Fibroblast of skin of back (primary cell): ENCODE data around the gene CACNG5.
A peak's percentile ranks its signal among the peaks of the same experiment; 100 is the strongest.
"Not testable (repeated sequence)": the region's sequence is repeated elsewhere in the genome, so short reads cannot be mapped to it uniquely, and the experiment has no call there.

Source experiments
- DNase-seq: peaks from one replicate; pipeline ENCODE4 v3.0.0-alpha.2; 2013

The CACNG5 gene

DNA sequence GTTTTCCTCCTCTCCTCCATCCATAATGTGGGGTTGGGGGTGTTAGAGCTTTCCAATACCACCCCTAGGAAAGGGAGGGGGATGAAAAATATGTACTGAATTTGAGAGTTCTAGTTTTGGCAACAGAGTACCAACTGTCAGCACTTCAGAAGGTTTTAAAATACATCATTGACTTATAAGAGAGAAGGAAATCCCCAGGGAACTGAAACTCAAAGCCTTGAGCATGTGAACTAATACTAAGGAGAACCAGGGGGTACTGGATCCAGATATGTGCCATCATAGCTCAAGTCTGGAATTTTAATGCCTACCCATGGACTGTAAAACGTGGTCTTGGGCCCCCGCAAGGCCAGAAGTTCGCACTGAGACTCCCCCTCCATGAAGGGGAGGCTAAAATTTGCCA lies 15.8 kb downstream of the CACNG5 start:
- no peak for DNase-seq

GRCh38 chr17:66855204-66855603 lies 20.3 kb downstream of the CACNG5 start:
- DNase-seq = no peak

DNA sequence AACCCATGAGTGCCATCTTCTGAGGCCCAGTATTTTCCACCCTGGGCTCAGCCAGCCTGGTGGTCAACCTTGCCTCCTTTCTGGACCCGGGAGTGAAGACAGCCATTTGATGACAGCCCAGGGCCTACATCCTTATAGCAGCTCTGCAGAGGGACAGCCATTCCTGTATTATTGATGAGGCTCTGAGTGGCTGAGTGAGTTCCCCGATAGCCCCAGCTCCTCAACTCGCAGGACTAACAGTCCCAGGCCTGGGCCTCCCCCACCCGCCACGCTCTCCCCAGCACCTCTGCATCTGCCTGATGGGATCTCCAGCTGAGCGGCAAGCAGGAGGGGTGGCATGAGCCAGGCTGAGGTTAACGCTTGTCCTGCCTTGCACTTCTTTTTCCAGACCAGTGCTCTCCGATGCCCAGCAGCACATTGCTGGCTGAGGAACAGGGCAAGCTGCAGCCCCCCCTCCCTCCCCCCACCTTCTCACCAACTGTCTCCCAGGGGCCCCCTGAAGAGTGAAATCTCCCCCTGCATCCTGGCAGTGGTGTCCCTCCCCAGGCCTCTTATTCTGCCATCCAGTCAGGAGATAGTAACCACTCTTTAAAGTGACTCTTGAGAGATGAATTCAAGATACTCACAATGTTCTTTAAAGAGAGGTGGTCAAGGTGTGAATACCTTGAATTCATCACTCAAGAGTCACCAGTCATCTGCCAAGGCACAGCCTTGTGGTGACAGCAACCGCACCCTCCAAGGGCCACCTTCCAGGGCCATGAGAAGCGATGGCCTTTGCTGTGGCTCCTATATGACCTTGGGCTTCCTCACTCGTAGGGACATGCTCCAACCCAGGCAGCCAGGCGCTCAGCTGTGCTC lies 23.5 kb downstream of the CACNG5 start:
- no peak for DNase-seq

- DNase-seq = no peak
These were observed 24.4 kb downstream of the CACNG5 start for GRCh38 chr17:66859353-66859752.

DNA sequence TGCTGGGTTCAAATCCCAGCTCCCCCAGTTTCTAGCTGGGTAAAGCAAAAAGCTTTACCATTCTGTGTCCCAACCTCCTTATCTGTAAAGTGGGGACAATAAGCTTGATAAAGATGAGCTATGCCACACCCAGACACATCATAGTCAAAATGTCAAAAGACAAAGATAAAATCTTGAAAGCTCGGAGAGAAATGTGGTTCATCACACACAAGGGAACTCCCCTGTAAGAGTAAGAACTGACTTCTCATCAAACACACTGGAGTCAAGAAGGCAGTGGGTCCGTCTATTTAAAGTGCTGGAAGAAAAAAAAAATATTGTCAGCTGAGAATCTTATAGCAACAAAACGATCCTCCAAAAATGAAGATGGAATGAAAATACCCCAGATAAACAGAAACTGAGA lies 25.3 kb downstream of the CACNG5 start:
- DNase-seq = no peak

- no peak for DNase-seq
These were observed 28.9 kb downstream of the CACNG5 start for GRCh38 chr17:66863820-66864219.

- DNase-seq = no peak
These were observed 30.2 kb downstream of the CACNG5 start for GRCh38 chr17:66865151-66865550.

- no peak for DNase-seq
These were observed 39.0 kb downstream of the CACNG5 start for GRCh38 chr17:66873962-66874361.

DNA sequence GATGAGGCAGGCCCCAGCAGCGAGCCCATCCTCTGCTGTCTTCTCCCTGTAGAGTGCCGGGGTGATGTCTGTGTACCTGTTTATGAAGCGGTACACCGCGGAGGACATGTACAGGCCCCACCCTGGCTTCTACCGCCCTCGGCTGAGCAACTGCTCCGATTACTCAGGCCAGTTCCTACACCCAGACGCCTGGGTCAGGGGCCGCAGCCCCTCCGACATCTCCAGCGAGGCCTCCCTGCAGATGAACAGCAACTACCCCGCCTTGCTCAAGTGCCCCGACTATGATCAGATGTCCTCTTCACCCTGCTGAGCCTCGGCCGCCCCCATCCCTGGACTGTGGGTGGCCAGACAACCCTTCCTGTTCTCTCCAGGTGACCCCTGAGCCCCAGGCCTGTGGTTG lies 50.0 kb downstream of the CACNG5 start:
- DNase-seq = no peak

- no peak for DNase-seq
These were observed 50.5 kb downstream of the CACNG5 start for GRCh38 chr17:66885417-66885816.

- DNase-seq = no peak
These were observed 54.7 kb downstream of the CACNG5 start for GRCh38 chr17:66889480-66890230.

- no peak for DNase-seq
These were observed 57.3 kb downstream of the CACNG5 start for GRCh38 chr17:66892246-66892645.

GRCh38 chr17:66893382-66893781 lies 58.5 kb downstream of the CACNG5 start:
- no peak for DNase-seq

DNA sequence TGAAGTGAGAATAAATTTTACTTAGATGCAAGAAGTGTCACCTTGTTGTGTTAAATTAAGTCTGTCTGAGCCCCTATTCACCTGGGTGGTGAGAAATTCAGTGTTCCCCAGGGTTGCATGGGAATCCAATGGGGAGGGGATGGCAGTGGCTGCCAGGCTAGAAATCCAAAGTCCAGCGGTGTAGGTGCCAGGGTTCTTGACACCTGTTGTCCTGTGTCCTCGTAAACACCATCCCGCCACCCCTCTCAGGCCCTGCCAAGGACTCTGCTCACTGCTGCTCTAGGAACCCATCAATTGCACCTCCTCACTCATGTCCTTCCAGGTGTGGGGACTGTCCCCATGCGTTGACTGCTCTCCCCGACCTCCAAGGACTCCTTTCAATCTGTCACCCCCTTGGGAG lies 58.9 kb downstream of the CACNG5 start:
- DNase-seq = no peak

DNA sequence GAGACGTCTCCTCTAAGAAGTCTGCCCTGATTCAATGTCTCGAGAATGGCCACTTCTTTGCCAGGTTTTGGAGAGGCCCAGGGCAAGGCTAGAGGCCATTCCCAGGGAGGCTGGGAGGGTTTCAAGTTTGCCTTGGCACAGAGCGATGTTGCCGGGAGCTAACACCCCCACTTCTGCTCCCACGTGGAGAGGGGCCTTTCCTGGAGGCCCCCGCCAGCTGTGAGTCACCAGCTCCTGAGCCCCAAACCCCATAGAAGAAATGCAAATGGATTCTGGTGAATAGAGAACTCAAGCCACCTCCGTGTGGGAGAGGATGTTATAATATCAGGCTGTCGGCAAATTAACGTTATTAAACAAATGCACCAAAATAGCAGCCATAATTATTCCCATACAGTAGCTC lies 62.2 kb downstream of the CACNG5 start:
- DNase-seq = no peak

DNA sequence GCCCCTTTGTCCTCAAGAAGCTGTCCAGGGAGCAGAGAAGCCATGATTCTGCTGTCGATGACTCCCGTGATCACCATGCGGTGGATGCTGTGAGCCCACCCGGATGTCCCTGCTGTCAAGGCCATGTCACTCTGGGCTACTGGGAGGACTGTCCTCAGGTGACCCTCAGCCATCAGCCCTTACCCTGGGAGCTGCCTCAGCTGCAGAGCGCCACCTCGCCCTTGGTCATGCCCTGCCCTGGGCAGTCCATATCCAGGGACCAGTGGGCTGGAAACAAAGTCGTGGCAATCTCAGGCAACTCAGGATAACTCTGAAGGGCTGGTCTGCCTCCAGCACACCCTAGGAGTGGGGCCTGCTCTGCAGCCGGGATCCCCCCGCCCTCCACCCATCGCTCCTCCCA lies 63.6 kb downstream of the CACNG5 start:
- no peak for DNase-seq

GRCh38 chr17:66900126-66901010 lies 65.5 kb downstream of the CACNG5 start:
- DNase-seq = peak; percentile 66

- not testable (repeated sequence) for DNase-seq
These were observed 68.4 kb downstream of the CACNG5 start for GRCh38 chr17:66903296-66903695.

GRCh38 chr17:66903781-66904180 lies 68.9 kb downstream of the CACNG5 start:
- DNase-seq = no peak

GRCh38 chr17:66904760-66905624 lies 70.1 kb downstream of the CACNG5 start:
- DNase-seq = peak; percentile 51

DNA sequence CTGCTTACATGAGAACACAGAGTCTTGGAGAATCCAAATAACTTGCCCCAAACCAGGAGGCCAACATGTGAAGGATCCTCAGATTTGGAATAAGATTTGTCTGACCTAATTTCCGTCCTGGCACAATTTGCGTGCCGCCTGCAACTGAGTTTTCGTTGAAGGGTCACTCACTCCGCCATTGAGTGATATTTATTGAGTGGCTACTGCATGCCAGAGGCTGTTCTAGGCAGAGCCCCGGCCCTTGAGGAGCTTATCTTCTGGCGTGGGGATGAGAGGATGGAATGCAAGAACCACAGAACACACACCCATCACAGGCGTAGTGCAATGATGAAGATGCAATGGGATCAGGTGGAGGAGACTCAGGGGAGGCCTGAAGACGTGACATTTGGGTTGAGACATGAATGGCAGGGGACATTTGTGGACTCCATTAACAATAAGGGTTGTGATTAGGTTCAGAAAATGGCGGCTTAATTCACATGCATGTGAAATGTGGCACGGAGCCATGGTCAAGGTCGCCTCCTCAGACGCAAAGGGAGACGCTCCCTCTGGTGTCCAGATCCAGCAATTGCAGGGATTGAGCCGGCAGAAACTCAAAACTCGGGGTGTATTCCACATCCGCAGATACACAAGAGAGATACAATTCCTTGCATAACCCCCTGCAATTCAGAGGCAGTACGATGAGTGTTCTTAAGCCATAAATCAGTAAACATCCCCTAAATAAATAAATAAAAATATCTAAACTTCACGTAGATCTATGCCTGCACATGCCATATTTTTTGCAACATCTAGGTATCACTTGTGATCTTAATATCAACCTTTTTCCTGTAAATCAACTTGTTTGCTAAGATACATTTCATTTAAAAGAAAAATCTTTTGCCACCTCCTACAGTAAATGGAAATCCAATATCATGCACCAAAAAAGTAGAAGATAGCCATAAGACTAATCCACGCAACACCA lies 71.7 kb downstream of the CACNG5 start:
- peak; percentile 75 for DNase-seq
